Measurements from ENCODE around the gene UBE3B. TPM values are rescaled to one million over a fixed set of nuclear protein-coding genes. Genes with fewer than 3 reads are reported as not detected.
A peak's percentile ranks its signal among the peaks of the same experiment; 100 is the strongest.

The UBE3B gene
- total and polyA plus RNA-seq, 4 donors, result 10.0 to 58.9 (median 26.8) TPM

GRCh38 chr12:109573914-109574244, 96.4 kb downstream of the UBE3B start:
- Histone ChIP-seq H3K9ac (ENCODE audit: insufficient read depth in 1 of 2, low read length in 2 of 2) (peak overlapping the region in 1 of 2 donors; percentile 95), H3K36me3 (ENCODE audit: control insufficient read depth in 4 of 4, insufficient read depth in 4 of 4, low read length in 4 of 4) (peaks cover 7 to 18% (median 14%) of the 10 kb centered on the region in 4 donors), H3K9me3 (ENCODE audit: control insufficient read depth in 4 of 4, insufficient read depth in 3 of 4, low read length in 3 of 4) (no peaks in the 10 kb centered on the region), H3K4me3 (peak overlapping the region; percentile 65), H3K27ac (ENCODE audit: low read depth in 1 of 2, low read length in 1 of 2) (no peak overlapping the region), H3K4me1 (ENCODE audit: control insufficient read depth in 5 of 5, insufficient read depth in 5 of 5, low read length in 5 of 5) (peaks cover 0 to 20% (median 8%) of the 10 kb centered on the region in 5 donors), H3K27me3 (ENCODE audit: control insufficient read depth in 3 of 3, insufficient read depth in 3 of 3, low read length in 2 of 3) (no peaks in the 10 kb centered on the region)
- ATAC-seq (ENCODE audit: insufficient read depth, low FRiP score) (no peak), DNase-seq (no peak)
- WGBS, 2 donors, result 0 to 1% methylated on average over 13 of the region's 13 CpGs
- no peak for TF ChIP-seq CTCF (IDR thresholded peaks at IDR 0.05; ENCODE audit: control extremely low read depth, extremely low read depth)

DNA sequence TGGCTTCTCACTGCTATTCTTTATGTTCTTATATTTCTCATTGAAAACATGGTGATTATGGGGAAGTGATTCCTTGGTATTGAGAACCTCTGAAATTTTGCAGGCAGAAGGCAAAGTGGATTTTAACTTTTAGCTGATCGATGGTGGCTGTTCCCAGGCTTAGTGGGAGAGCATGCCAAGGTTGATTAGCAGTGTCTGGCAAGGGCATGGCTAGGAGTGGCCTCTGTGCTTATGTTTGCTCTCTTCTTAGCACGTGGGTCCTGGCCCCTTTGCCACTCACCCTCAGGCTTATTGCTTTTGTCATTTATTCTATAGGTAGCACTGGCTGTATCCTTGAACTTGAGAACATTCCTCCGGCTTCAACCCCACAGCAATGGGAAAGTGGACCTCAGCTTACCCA, 98.2 kb downstream of the UBE3B start:
- TF ChIP-seq CTCF (IDR thresholded peaks at IDR 0.05; ENCODE audit: control extremely low read depth, extremely low read depth), result no peak
- 76 to 96% methylated on average over 3 of the region's 3 CpGs for whole genome bisulfite sequencing, 2 donors
- Histone ChIP-seq H3K27ac (ENCODE audit: low read depth in 1 of 2, low read length in 1 of 2) (peak overlapping the region in 1 of 2 donors; percentile 6), H3K27me3 (ENCODE audit: control insufficient read depth in 3 of 3, insufficient read depth in 3 of 3, low read length in 2 of 3) (no peaks in the 10 kb centered on the region), H3K4me3 (no peak overlapping the region), H3K9me3 (ENCODE audit: control insufficient read depth in 4 of 4, insufficient read depth in 3 of 4, low read length in 3 of 4) (no peaks in the 10 kb centered on the region), H3K4me1 (ENCODE audit: control insufficient read depth in 5 of 5, insufficient read depth in 5 of 5, low read length in 5 of 5) (peaks cover 0 to 20% (median 8%) of the 10 kb centered on the region in 5 donors), H3K36me3 (ENCODE audit: control insufficient read depth in 4 of 4, insufficient read depth in 4 of 4, low read length in 4 of 4) (peaks cover 7 to 27% (median 15%) of the 10 kb centered on the region in 4 donors), H3K9ac (ENCODE audit: insufficient read depth in 1 of 2, low read length in 2 of 2) (no peak overlapping the region)
- ATAC-seq (ENCODE audit: insufficient read depth, low FRiP score) (no peak), DNase-seq (no peak)

GRCh38 chr12:109577311-109577710, 99.9 kb downstream of the UBE3B start:
- no peak overlapping the region for H3K9ac ChIP-seq (ENCODE audit: insufficient read depth in 1 of 2, low read length in 2 of 2)
- DNase-seq (no peak), ATAC-seq (ENCODE audit: insufficient read depth, low FRiP score) (no peak)
- no peaks in the 10 kb centered on the region for H3K9me3 ChIP-seq (ENCODE audit: control insufficient read depth in 4 of 4, insufficient read depth in 3 of 4, low read length in 3 of 4)
- H3K4me3 ChIP-seq, result no peak overlapping the region
- WGBS, 2 donors, result 90 to 93% methylated on average over 1 of the region's 1 CpG
- no peak overlapping the region for H3K27ac ChIP-seq (ENCODE audit: low read depth in 1 of 2, low read length in 1 of 2)
- no peak for TF ChIP-seq CTCF (IDR thresholded peaks at IDR 0.05; ENCODE audit: control extremely low read depth, extremely low read depth)
- H3K36me3 ChIP-seq (ENCODE audit: control insufficient read depth in 4 of 4, insufficient read depth in 4 of 4, low read length in 4 of 4), result peaks cover 7 to 36% (median 19%) of the 10 kb centered on the region in 4 donors
- peaks cover 0 to 19% (median 10%) of the 10 kb centered on the region in 5 donors for H3K4me1 ChIP-seq (ENCODE audit: control insufficient read depth in 5 of 5, insufficient read depth in 5 of 5, low read length in 5 of 5)
- H3K27me3 ChIP-seq (ENCODE audit: control insufficient read depth in 3 of 3, insufficient read depth in 3 of 3, low read length in 2 of 3), result no peaks in the 10 kb centered on the region

GRCh38 chr12:109578330-109578927, 101.0 kb downstream of the UBE3B start:
- H3K4me1 ChIP-seq (ENCODE audit: control insufficient read depth in 5 of 5, insufficient read depth in 5 of 5, low read length in 5 of 5), result peaks cover 0 to 11% (median 8%) of the 10 kb centered on the region in 5 donors
- no peak overlapping the region for H3K4me3 ChIP-seq
- DNase-seq (no peak), ATAC-seq (ENCODE audit: insufficient read depth, low FRiP score) (no peak)
- whole genome bisulfite sequencing, 2 donors, result 83 to 88% methylated on average over 8 of the region's 8 CpGs
- H3K9ac ChIP-seq (ENCODE audit: insufficient read depth in 1 of 2, low read length in 2 of 2), result no peak overlapping the region
- H3K9me3 ChIP-seq (ENCODE audit: control insufficient read depth in 4 of 4, insufficient read depth in 3 of 4, low read length in 3 of 4), result no peaks in the 10 kb centered on the region
- H3K27ac ChIP-seq (ENCODE audit: low read depth in 1 of 2, low read length in 1 of 2), result no peak overlapping the region
- no peak for TF ChIP-seq CTCF (IDR thresholded peaks at IDR 0.05; ENCODE audit: control extremely low read depth, extremely low read depth)
- H3K27me3 ChIP-seq (ENCODE audit: control insufficient read depth in 3 of 3, insufficient read depth in 3 of 3, low read length in 2 of 3), result no peaks in the 10 kb centered on the region
- H3K36me3 ChIP-seq (ENCODE audit: control insufficient read depth in 4 of 4, insufficient read depth in 4 of 4, low read length in 4 of 4), result peaks cover 7 to 36% (median 19%) of the 10 kb centered on the region in 4 donors
